PC-9 (cell line): ENCODE results near the gene TMEM30A.

Experiments used
- EZH2 ChIP-seq: fragments of 200-600 bp; sonication (generic); IDR thresholded peaks from 2 replicates; pipeline ENCODE4 v1.8.0; 2017; ENCODE audit warnings: antibody characterized with exemption, low read depth
- TF ChIP-seq, protein P1 (sequence below): fragments of 200-600 bp; sonication (generic); conservative IDR thresholded peaks from 2 replicates; pipeline ENCODE4 v1.6.1; 2017; ENCODE audit warnings: mixed run types, antibody characterized with exemption, mild to moderate bottlenecking, moderate library complexity

GRCh38 chr6:75222261-75222660 lies 62.3 kb downstream of the TMEM30A start:
- TF ChIP-seq, protein P1, sequence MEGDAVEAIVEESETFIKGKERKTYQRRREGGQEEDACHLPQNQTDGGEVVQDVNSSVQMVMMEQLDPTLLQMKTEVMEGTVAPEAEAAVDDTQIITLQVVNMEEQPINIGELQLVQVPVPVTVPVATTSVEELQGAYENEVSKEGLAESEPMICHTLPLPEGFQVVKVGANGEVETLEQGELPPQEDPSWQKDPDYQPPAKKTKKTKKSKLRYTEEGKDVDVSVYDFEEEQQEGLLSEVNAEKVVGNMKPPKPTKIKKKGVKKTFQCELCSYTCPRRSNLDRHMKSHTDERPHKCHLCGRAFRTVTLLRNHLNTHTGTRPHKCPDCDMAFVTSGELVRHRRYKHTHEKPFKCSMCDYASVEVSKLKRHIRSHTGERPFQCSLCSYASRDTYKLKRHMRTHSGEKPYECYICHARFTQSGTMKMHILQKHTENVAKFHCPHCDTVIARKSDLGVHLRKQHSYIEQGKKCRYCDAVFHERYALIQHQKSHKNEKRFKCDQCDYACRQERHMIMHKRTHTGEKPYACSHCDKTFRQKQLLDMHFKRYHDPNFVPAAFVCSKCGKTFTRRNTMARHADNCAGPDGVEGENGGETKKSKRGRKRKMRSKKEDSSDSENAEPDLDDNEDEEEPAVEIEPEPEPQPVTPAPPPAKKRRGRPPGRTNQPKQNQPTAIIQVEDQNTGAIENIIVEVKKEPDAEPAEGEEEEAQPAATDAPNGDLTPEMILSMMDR = no peak
- TF ChIP-seq EZH2 = no peak
